ENCODE data around the gene GDI1.

- TF ChIP-seq, protein P1, sequence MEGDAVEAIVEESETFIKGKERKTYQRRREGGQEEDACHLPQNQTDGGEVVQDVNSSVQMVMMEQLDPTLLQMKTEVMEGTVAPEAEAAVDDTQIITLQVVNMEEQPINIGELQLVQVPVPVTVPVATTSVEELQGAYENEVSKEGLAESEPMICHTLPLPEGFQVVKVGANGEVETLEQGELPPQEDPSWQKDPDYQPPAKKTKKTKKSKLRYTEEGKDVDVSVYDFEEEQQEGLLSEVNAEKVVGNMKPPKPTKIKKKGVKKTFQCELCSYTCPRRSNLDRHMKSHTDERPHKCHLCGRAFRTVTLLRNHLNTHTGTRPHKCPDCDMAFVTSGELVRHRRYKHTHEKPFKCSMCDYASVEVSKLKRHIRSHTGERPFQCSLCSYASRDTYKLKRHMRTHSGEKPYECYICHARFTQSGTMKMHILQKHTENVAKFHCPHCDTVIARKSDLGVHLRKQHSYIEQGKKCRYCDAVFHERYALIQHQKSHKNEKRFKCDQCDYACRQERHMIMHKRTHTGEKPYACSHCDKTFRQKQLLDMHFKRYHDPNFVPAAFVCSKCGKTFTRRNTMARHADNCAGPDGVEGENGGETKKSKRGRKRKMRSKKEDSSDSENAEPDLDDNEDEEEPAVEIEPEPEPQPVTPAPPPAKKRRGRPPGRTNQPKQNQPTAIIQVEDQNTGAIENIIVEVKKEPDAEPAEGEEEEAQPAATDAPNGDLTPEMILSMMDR (conservative IDR thresholded peaks at IDR 0.05): no peak
- TF ChIP-seq EZH2 (IDR thresholded peaks at IDR 0.05; ENCODE audit: low read depth): no peak
Observed at GRCh38 chrX:154433605-154434004, 3.3 kb upstream of the GDI1 start.

Measured in PC-9 (cell line).